Stimulated activated CD4-positive, alpha-beta T cell treated with anti-CD3 and anti-CD28 coated beads, Interleukin-2, amount 100 ng/mL, for 24 hours (primary cell): ENCODE measurements around the gene LECT2.

ENCODE experiments used
- DNase-seq, 2 donors: peaks; one replicate each; pipeline ENCODE4 v3.0.0-alpha.2; 2020

The LECT2 gene

DNA sequence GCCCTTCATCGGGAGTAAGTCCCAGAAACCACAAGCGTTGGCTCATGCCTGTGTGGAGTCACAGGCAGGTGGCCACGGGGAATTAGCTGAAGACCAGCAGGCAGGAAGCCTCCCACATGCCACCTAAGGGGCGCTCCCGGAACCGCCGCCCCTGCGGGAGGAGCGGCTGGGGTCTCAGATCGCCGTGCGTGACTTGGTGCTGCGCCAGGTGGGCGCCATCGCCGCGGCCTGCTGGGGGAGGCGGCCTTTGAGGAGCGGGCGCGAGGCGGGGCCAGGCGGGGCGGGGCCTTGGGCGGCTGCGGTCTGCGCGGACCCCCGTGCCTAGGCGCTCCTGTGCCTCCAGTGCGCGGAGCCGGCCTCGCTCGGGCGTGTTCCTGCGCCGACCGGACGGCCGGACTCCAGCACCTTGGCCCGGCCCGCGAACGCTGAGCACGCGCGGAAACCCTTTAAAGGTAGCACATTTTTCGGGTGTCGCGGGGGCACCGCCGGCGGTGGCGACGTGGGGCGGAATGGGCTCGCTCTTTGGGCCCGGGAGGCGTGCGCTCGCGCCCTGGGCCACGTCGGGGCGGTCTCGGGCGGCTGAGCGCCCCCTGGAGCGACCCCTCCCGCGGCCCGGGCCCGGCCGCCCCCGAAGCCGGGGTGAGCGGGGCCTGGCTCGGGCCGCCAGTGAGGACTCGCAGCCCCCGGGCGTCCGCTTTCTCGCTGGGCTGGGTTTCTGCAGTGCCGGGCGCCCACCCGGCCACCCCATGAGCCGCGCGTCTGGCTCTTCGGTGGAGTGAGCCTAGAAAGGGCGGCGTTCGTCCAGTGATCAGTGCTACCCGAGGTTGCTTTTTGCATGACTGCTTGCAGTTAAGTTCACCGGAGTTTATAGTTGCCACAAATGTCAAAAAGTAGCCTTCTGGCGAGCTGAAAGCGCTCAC is 24.5 kb downstream of the LECT2 start:
- no peak for DNase-seq

DNA sequence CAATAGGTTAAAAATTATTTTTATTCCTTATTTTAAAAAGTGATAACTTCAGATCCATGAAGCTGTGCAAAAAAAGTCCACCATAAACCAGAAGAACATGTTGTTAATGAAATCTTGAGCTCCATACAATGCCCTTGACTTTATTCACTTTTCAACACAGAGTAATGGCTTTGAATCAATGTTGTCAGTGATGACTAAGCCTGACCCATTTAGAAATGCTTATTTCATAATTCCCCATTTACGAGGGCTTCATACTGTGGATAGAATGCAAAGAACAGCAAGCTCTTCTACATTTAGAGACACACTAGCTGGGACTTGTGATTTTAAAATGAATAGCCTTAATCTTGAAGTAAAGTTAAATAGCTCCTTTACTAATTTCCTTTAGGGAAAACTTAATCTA is 33.4 kb downstream of the LECT2 start:
- no peak for DNase-seq

DNA sequence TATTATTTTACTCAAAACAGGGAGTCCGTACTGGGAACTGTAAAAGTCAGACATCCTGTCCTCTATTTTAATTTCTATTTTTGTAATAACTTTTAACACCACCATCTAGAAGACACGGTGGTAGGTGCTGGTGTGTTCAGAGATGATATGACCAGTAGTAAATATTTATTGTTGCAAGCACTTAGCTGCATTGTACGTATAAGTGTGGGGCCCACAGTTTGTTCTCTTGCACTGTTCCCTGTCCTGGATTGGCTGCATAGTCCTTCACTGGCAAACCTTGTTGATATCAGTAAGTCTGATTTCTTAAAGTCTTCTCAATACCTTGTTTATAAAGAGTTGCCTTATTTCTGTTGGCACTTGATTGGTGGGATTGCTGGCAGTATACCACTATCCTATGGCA is 34.6 kb downstream of the LECT2 start:
- DNase-seq = no peak

- no peak for DNase-seq
These were observed 38.0 kb downstream of the LECT2 start for GRCh38 chr5:135916638-135917263.

DNA sequence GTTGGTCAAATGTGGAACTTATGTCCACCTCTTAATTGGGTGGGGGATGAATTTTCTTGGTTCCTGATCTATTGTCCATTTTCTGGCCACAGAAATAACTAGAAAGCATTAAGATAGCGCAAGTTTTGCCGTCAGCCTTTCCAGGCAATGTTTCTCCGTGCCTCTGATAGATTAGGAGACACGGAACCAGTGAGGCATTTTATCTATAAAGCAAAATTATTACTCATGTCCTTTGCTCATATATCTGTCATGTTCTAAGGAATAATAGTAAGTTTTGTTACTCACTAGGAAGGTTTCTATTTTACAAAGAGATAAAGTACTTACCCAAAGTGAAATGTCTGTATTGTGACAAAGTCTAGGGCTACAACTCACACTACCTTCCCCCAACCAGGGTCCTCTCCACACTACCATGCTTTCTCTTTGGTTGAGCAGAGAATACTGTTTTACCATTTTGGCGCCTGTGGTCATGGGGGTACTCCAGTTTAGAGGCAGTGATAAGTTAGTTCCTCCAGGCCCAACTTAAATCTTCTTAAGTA is 39.2 kb downstream of the LECT2 start:
- no peak for DNase-seq

- no peak for DNase-seq
These were observed 40.8 kb downstream of the LECT2 start for GRCh38 chr5:135913713-135914626.

DNA sequence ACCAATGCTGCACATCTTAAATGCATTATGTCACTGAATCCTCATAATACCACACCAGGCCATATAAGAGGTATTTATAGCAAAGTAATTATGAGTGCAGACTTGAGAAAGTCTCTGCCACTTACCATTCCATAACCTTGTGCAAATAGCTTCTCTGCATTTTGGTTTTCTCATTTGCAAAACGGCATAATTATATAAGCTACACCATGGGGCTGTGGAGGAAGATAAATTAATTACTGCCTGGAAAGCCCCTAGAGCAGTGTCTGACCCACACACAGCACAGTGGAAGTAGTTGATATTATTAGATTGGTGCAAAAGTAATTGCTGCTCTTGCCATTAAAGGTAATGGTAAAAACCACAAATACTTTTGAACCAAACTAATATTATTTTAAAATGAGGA is 49.6 kb downstream of the LECT2 start:
- no peak for DNase-seq

- no peak for DNase-seq
These were observed 53.1 kb downstream of the LECT2 start for GRCh38 chr5:135901633-135902032.

DNA sequence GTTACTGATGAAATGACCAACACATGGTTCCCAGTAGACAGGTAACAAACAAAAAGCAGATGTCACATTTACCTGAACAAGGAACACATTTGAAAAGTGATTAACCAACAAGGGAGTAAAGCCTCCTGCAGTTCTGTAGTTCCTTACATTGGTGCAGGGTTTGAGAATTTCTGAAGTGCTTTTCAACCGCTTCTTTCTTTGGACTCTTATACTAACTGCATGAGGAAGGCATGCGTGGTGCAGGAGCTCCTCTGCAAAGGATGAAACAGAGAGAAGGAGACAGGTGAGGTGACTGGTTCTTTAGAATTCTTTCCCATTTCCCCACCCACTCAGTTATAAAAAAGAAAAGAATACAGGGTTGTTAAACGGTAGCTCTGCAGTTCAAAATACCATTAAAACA is 54.5 kb downstream of the LECT2 start:
- DNase-seq = no peak

GRCh38 chr5:135898651-135899050 is 56.1 kb downstream of the LECT2 start:
- no peak for DNase-seq
